Measurements from ENCODE around the gene SLFN12L.

GRCh38 chr17:35543856-35544255, 6.4 kb upstream of the SLFN12L start:
- TF ChIP-seq CTCF (IDR thresholded peaks at IDR 0.05) (no peak), EP300 (IDR thresholded peaks at IDR 0.05) (no peak), POLR2A (IDR thresholded peaks at IDR 0.05) (no peak)

Data from tibial nerve (tissue), 4 donors.